Cardiac septum (tissue), 1 donor: ENCODE measurements around the gene PLXNA3. TPM values are rescaled to one million over a fixed set of nuclear protein-coding genes. Genes with fewer than 3 reads are reported as not detected.
A peak's percentile ranks its signal among the peaks of the same experiment; 100 is the strongest.
"Not testable (repeated sequence)": the region's sequence is repeated elsewhere in the genome, so short reads cannot be mapped to it uniquely, and the experiment has no call there.

ENCODE experiments used
- DNase-seq: peaks from one replicate; pipeline ENCODE4 v3.0.0-alpha.2; 2020; ENCODE audit warnings: low spot score
- intact Hi-C: fragments of 100-400 bp; cut with DNase I; formaldehyde crosslinking; loops from one replicate; pipeline ENCODE4 v1.14.0; 2022
- total RNA-seq: library from RNA; stranded (reverse); fragmentation: NEBNext Ultra II Directional; extraction: Animal tissue kit (Norgen Biotek cat#: 25700); gene quantifications from one replicate; pipeline ENCODE4 v1.2.1, GENCODE V29; 2021
- donor health status: DM: no; HTN: no; CAD: no.

The PLXNA3 gene
- total RNA-seq, 1 donor from 2014 or later = 46.9 TPM

DNA sequence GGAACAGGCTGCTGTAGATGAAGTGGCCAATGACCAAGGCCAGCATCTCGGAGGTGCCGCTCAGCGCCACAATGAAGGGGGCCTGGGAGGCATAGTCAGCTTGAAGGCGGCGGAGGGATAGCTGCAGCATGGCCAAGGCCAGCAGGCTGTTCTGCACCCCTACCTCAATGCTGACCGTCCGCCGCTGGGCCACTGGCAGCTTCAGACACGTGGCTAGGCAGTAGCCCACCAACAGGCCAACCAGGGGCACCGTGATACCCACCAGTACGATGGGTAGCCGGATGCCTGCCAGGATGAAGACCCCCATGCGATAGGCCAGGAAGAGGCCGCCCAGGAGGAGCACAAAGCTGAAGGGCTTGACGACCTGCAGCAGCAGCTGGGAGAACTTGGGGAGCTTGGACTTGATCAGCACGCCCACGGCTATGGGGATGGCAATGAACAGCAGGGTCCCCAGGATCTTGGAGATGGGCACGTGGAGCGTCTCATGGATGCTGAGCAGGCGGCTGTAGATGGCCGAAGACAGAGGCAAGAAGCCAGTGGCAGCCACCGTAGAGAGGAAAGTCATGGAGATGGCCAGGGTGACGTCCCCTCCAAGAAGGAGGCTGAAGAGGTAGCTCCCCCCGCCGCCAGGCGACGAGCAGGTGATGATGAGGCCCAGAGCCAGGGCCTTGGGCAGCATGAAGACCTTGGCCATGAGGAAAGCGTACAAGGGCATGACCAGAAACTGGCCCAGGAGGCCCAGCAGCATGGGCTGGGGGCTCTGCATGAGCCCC lies 29.6 kb downstream of the PLXNA3 start:
- no peak for DNase-seq
- intact Hi-C loops = loop anchor here (5.0 kb wide), 1 partner anchor 50 kb away; the partner anchor contains the start of gene GDI1

- intact Hi-C loops = loop anchor here (5.0 kb wide), 1 partner anchor 51 kb away; the partner anchor contains the start of gene GDI1
- no peak for DNase-seq
Measured at GRCh38 chrX:154488336-154489075, 30.4 kb downstream of the PLXNA3 start.

DNA sequence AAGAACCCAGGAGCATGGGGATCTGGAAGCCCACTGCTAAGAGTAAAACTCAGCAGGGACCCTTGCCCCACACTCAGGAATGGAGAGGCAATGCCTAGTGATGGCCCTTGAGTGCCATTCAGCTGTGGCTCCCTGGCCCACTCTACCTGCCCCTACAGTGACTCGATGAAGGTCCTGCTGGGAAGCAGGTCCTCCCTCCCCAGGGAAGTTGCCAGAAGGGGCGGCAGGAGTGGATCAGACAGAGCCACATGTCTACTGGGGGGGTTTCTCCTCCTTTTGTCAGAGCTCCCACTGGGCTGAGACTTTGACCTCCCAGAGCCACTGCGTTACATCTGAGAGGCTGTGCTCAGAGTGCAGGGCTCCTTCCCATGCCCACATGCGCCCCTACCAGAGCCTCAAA lies 31.1 kb downstream of the PLXNA3 start:
- DNase-seq = no peak
- intact Hi-C loops = loop anchor here (5.0 kb wide), 1 partner anchor 52 kb away; the partner anchor contains the start of gene GDI1

- no peak for DNase-seq
- intact Hi-C loops = no loop called here
Measured at GRCh38 chrX:154490021-154490413, 31.9 kb downstream of the PLXNA3 start.

GRCh38 chrX:154490414-154491083 lies 32.5 kb downstream of the PLXNA3 start, which contains the start of gene SLC10A3:
TSS of gene SLC10A3 (minus strand) at chrX:154490629. CDS start at chrX:154488940, 1,689 bp downstream.
- DNase-seq = peak; percentile 97
- intact Hi-C loops = no loop called here

DNA sequence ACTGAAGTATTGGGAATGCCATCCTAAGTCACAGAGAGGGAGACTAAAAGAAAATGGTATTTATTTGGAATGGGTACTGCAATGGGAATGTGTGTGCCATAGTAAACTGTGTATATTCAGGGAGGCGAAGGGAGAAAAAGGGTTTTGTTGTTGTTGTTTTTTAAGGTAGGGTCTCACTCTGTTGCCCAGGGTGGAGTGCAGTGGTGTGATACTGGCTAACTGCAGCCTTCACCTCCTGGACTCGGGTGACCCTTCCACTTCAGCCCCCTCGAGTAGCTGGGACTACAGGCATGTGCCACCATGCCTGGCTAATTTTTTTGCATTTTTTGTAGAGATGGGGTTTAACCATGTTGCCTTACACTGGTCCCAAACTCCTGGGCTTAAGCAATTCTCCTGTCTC lies 36.6 kb downstream of the PLXNA3 start:
- DNase-seq = no peak
- intact Hi-C loops = no loop called here

GRCh38 chrX:154495472-154495922 lies 37.4 kb downstream of the PLXNA3 start:
- intact Hi-C loops = no loop called here
- no peak for DNase-seq

GRCh38 chrX:154496591-154497137 lies 38.6 kb downstream of the PLXNA3 start:
- intact Hi-C loops, DNase-seq: not testable (repeated sequence)

- intact Hi-C loops, DNase-seq: not testable (repeated sequence)
Measured at GRCh38 chrX:154501423-154501822, 43.3 kb downstream of the PLXNA3 start.

DNA sequence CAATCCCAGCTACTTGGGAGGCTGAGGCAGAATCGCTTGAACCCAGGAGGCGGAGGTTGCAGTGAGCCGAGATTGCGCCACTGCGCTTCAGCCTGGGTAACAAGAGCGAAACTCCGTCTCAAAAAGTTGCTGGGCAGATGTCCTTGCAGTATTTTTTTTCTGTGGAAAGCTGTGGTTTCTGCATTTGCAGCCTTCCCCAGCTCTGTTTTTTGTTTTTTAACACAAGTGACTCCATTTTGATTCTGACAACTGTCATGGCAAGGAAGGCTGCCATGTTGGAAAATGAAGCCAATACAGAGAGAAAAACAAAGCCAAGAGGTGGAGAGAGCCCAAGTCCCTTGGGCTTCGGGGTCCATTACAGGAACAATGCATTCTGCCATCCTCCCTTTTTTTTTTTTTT lies 44.0 kb downstream of the PLXNA3 start:
- DNase-seq = no peak
- intact Hi-C loops = no loop called here

DNA sequence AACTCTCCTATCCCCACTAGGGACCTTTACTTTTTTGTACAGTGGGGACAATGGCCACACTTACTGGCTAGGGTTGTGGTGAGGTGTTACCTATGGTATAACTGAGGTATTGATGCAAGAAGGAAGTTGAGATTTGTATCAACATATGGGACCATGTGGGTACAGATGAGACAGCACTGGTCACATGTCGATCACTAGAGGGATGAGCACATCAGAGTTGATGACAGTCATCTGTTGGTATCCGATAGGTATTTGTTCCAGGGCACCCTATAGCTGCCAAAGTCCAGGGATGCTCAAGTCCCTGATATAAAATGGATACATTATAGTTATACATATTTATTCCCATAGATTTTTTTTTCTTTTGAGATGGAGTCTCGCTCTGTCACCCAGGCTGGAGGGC lies 44.9 kb downstream of the PLXNA3 start:
- no peak for DNase-seq
- intact Hi-C loops = no loop called here

- intact Hi-C loops = no loop called here
- DNase-seq = peak; percentile 72
Measured at GRCh38 chrX:154505734-154506133, 47.7 kb downstream of the PLXNA3 start.

GRCh38 chrX:154506483-154507332 lies 48.6 kb downstream of the PLXNA3 start:
- intact Hi-C loops = no loop called here
- peak; percentile 58 for DNase-seq

GRCh38 chrX:154507673-154508383 lies 49.7 kb downstream of the PLXNA3 start:
- peak; percentile 44 for DNase-seq

DNA sequence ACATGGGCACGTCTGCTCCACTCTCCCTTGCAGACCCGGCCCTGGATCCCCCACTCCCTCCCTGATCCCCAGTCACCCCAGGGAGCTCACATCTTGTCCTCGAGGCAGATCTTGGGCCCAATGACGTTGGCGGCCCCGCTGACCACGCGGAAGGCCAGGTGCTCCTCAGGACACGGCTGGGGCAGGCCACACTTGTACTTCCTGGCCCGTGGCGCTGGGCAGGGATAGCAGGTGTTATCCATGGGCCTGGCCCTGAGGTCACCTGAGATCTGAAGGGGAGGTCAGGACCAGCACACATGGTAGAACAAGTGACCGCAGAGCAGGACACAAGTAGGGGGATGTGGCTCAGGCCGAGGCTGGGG lies 50.3 kb downstream of the PLXNA3 start:
- DNase-seq = peak; percentile 74
- intact Hi-C loops = no loop called here

More at GRCh38 chrX:154507673-154508383, 49.7 kb downstream of the PLXNA3 start:
- intact Hi-C loops = no loop called here

DNA sequence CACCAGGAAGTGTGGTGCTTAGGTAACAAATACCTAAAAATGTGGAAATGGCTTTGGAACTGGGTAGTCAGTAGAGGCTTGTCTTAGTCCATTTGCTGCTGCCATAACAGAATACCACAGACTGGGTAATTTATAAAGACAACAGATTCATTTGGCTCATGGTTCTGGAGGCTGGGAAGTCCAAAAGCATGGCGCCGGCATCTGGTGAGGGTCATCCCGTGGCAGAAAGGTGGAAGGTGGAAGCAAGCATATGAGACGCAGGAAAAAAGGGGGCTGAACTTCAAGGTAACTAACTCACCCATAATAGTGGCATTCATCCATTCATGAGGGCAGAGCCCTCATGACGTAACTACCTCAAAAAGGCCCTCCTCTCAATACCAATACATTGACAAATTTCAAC lies 51.4 kb downstream of the PLXNA3 start:
- no peak for DNase-seq
- intact Hi-C loops = no loop called here

DNA sequence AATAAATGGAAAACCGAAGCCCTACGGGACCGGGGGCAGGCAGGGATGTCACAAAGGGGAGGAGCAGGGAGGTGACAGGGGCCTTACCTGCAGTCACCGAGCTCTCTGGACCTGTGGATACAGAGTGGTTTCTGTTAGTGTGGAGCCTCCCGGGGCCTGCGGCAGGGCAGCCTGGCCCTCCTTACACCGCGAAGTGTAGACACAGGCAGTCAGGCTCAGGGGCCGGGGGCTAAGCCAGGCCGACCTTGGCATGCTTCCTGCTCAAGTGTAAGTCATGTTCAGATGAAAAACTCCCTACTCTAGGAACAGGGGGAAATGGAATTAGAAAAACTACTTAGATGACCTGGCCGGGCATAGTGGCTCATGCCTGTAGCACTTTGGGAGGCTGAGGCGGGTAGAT lies 53.7 kb downstream of the PLXNA3 start:
- DNase-seq = no peak
- intact Hi-C loops = no loop called here

DNA sequence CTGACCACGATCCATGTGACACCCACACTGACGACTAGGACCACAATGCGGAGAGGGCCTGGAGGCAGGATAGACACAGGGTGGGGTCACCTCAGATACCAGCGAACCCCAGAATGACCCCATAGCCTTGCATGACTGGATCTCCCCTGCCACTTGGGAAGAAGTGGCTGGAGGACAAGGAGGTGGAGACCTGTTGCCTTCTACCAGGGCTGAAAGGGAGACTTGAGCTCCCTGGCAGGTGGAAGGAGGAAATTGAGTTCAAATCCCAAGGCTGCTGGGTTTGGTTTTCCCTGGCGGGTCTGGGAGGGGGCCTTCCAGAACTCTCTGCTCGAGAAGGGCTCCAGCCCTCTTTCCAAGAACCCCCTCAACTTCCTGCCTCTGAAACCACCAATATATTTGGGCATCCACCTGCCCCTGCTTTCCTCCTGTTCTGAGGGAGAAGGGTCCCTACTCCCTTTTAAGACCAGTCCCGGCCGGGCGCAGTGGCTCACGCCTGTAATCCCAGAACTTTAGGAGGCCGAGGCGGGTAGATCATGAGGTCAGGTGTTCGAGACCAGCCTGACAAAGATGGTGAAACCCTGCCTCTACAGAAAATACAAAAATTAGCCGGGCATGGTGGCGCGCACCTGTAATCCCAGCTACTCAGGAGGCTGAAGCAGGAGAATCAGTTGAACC lies 54.9 kb downstream of the PLXNA3 start:
- intact Hi-C loops = no loop called here
- peak; percentile 67 for DNase-seq
